ENCODE measurements around the gene ADH6. TPM values are rescaled to one million over a fixed set of nuclear protein-coding genes. Genes with fewer than 3 reads are reported as not detected.

ADH6 gene
- total RNA-seq, 4 donors from 2014 or later = 0.19 to 0.50 (median 0.36) TPM; not detected in 1

- DNase-seq (ENCODE audit: low spot score) = no peak
- ATAC-seq (ENCODE audit: low FRiP score) = no peak
- no peak for TF ChIP-seq CTCF (IDR thresholded peaks at IDR 0.05)
Observed at GRCh38 chr4:99221980-99222379, 2.9 kb upstream of the ADH6 start.

GRCh38 chr4:99219479-99219878 is 433 bp upstream of the ADH6 start:
- DNase-seq (ENCODE audit: low spot score) (no peak), ATAC-seq (ENCODE audit: low FRiP score) (no peak)
- no peak for TF ChIP-seq CTCF (IDR thresholded peaks at IDR 0.05)

- ATAC-seq (ENCODE audit: low FRiP score) (no peak), DNase-seq (ENCODE audit: low spot score) (no peak)
- no peak for TF ChIP-seq CTCF (IDR thresholded peaks at IDR 0.05)
Observed at GRCh38 chr4:99215521-99215920, 3.5 kb downstream of the ADH6 start.

- DNase-seq (ENCODE audit: low spot score) (no peak), ATAC-seq (ENCODE audit: low FRiP score) (no peak)
- no peak for TF ChIP-seq CTCF (IDR thresholded peaks at IDR 0.05)
Observed at GRCh38 chr4:99210789-99211188, 8.3 kb downstream of the ADH6 start.

GRCh38 chr4:99209671-99210070 is 9.4 kb downstream of the ADH6 start:
- DNase-seq (ENCODE audit: low spot score) = no peak
- ATAC-seq (ENCODE audit: low FRiP score) = peak; percentile 76
- TF ChIP-seq CTCF (IDR thresholded peaks at IDR 0.05) = no peak

DNA sequence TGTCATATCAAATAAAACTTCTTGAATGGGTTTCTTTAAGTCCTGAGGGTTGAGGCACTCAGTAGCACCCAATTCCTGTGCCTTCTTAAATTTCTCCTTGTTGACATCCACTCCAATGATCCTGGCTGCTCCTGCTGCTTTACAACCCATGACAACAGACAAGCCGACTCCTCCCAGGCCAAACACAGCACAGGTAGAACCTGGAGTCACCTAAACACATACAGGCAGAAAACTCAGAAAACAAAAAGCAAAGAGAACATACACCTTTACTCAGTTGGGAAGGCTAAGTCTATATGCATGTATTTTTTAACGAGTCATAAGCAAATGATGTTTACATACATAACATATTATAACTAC is 10.3 kb downstream of the ADH6 start:
- TF ChIP-seq CTCF (IDR thresholded peaks at IDR 0.05) = no peak
- DNase-seq (ENCODE audit: low spot score) (no peak), ATAC-seq (ENCODE audit: low FRiP score) (no peak)

DNA sequence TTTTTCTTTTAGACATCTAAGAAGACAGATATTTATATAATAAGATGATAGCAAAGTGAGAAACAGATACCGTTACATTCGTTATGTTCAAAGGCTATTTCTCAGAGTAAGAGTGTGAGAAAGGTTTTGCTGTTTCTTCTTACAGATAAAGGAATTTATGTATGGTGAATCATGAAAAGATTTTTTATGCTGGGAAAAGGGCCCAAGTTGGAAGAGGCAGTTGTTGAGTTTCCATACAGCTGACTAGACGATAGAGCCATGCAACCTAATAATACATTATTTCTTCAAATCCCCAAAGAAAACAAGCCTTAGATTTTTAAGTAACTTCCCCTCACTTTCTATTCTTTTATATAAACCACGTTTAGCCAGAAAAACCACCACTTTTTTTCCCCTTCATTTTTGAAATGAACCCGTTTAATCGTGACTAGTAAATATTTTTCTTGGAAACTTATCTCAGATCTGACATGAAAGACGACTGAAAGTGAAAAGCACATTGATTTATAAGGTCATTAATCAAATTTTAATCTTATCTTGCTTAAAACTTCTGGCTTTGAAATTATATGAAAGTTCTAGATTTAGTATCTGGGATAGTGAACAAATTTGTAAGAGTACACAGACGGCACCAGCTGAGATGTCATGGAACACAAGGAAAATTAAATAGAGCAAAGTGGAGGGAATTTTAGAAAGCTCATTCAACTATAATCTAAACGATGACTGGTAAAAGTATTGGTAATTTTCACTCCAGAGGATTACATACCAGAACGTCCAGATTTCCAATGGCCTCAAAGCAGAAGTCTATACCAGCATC is 10.9 kb downstream of the ADH6 start:
- DNase-seq (ENCODE audit: low spot score) = no peak
- no peak for TF ChIP-seq CTCF (IDR thresholded peaks at IDR 0.05)
- peak; percentile 65 for ATAC-seq (ENCODE audit: low FRiP score)
